H9 (cell line): ENCODE data around the gene NPHP4. TPM values are rescaled to one million over a fixed set of nuclear protein-coding genes. Genes with fewer than 3 reads are reported as not detected.

Experiments
- DNase-seq: peaks from one replicate; pipeline ENCODE4 v3.0.0-alpha.2; 2017
- H2AFZ ChIP-seq: one replicate; pipeline ENCODE4 v1.6.1; 2013; ENCODE audit warnings: mild to moderate bottlenecking, low read length, control low read depth, moderate library complexity
- H2AK5ac ChIP-seq: 2 replicates; pipeline ENCODE4 v1.6.1; 2013; ENCODE audit warnings: low read length, control low read depth, mixed read lengths; ENCODE audit not compliant: insufficient read length
- H2BK120ac ChIP-seq: one replicate; pipeline ENCODE4 v1.6.1; 2013; ENCODE audit warnings: low read depth, mild to moderate bottlenecking, low read length, control low read depth, inconsistent platforms; ENCODE audit not compliant: poor library complexity, severe bottlenecking
- H2BK12ac ChIP-seq: 2 replicates; pipeline ENCODE4 v1.6.1; 2013; ENCODE audit warnings: low read length, control low read depth, mixed read lengths, low read depth; ENCODE audit not compliant: insufficient read length
- H2BK15ac ChIP-seq: 2 replicates; pipeline ENCODE4 v1.6.1; 2013; ENCODE audit warnings: low read depth, low read length, control low read depth
- H2BK20ac ChIP-seq: one replicate; pipeline ENCODE4 v1.6.1; 2013; ENCODE audit warnings: low read depth, mild to moderate bottlenecking, low read length, control low read depth, inconsistent platforms; ENCODE audit not compliant: poor library complexity, severe bottlenecking
- H2BK5ac ChIP-seq: 2 replicates; pipeline ENCODE4 v1.6.1; 2013; ENCODE audit warnings: low read length, control low read depth, mixed read lengths; ENCODE audit not compliant: insufficient read length
- H3K14ac ChIP-seq: 2 replicates; pipeline ENCODE4 v1.6.1; 2013; ENCODE audit warnings: low read length, control low read depth; ENCODE audit not compliant: insufficient read depth
- H3K18ac ChIP-seq: 2 replicates; pipeline ENCODE4 v1.6.1; 2013; ENCODE audit warnings: low read depth, mild to moderate bottlenecking, mixed read lengths, low read length, control low read depth; ENCODE audit not compliant: insufficient read length
- H3K23ac ChIP-seq: 2 replicates; pipeline ENCODE4 v1.6.1; 2013; ENCODE audit warnings: low read length, control low read depth, mixed read lengths, low read depth; ENCODE audit not compliant: insufficient read length
- H3K23me2 ChIP-seq: 2 replicates; pipeline ENCODE4 v1.6.1; 2013; ENCODE audit warnings: low read depth, mild to moderate bottlenecking, mixed read lengths, low read length, control low read depth; ENCODE audit not compliant: insufficient read length, poor library complexity, severe bottlenecking
- H3K27ac ChIP-seq: 2 replicates; pipeline ENCODE4 v1.5.1; 2013; ENCODE audit warnings: low read length, control low read depth, mixed read lengths, low read depth; ENCODE audit not compliant: insufficient read length
- H3K27me3 ChIP-seq: 2 replicates; pipeline ENCODE4 v1.6.1; 2013; ENCODE audit warnings: low read length, control low read depth, inconsistent platforms; ENCODE audit not compliant: insufficient read depth
- H3K4ac ChIP-seq: 2 replicates; pipeline ENCODE4 v1.6.1; 2013; ENCODE audit warnings: low read depth, mild to moderate bottlenecking, control low read depth, inconsistent platforms, low read length, moderate library complexity
- H3K4me1 ChIP-seq: 2 replicates; pipeline ENCODE4 v1.6.1; 2013; ENCODE audit warnings: low read length, control low read depth, inconsistent platforms; ENCODE audit not compliant: insufficient read depth
- H3K4me2 ChIP-seq: 2 replicates; pipeline ENCODE4 v1.6.1; 2013; ENCODE audit warnings: low read length, control low read depth, mixed read lengths; ENCODE audit not compliant: insufficient read length, insufficient read depth
- H3K56ac ChIP-seq: 2 replicates; pipeline ENCODE4 v1.6.1; 2013; ENCODE audit warnings: low read depth, mild to moderate bottlenecking, mixed read lengths, low read length, control low read depth; ENCODE audit not compliant: insufficient read length
- H3K79me1 ChIP-seq: 2 replicates; pipeline ENCODE4 v1.6.1; 2013; ENCODE audit warnings: low read depth, mild to moderate bottlenecking, moderate library complexity, low read length, control low read depth, inconsistent platforms; ENCODE audit not compliant: insufficient read depth, poor library complexity, severe bottlenecking
- H3K79me2 ChIP-seq: 2 replicates; pipeline ENCODE4 v1.6.1; 2013; ENCODE audit warnings: low read length, control low read depth, inconsistent platforms; ENCODE audit not compliant: insufficient read depth
- H3K9ac ChIP-seq: 2 replicates; pipeline ENCODE4 v1.6.1; 2013; ENCODE audit warnings: low read length, control low read depth, mixed read lengths; ENCODE audit not compliant: insufficient read length; ENCODE audit errors: extremely low read depth
- H3K9me3 ChIP-seq: one replicate; pipeline ENCODE4 v1.6.1; 2013; ENCODE audit warnings: low read depth, low read length, inconsistent platforms; ENCODE audit not compliant: control insufficient read depth
- H3T11ph ChIP-seq: one replicate; pipeline ENCODE4 v1.6.1; 2013; ENCODE audit warnings: mild to moderate bottlenecking, low read length, control low read depth, inconsistent platforms
- H4K20me1 ChIP-seq: one replicate; pipeline ENCODE4 v1.6.1; 2013; ENCODE audit not compliant: control insufficient read depth, insufficient read length, insufficient read depth
- H4K5ac ChIP-seq: 2 replicates; pipeline ENCODE4 v1.6.1; 2013; ENCODE audit warnings: low read depth, mild to moderate bottlenecking, mixed read lengths, low read length, control low read depth; ENCODE audit not compliant: insufficient read length
- H4K8ac ChIP-seq: replicated peaks from 2 replicates; pipeline ENCODE4 v1.6.1; 2013; ENCODE audit warnings: low read length, control low read depth, mixed read lengths, low read depth; ENCODE audit not compliant: insufficient read length
- H4K91ac ChIP-seq: 2 replicates; pipeline ENCODE4 v1.6.1; 2013; ENCODE audit warnings: low read depth, mild to moderate bottlenecking, moderate library complexity, mixed read lengths, low read length, control low read depth; ENCODE audit not compliant: insufficient read length
- H3K27ac Mint-ChIP-seq, 3 experiments: 2 replicates in 2 of 3; 3 replicates in 1 of 3; pipeline ENCODE4 v1.8.0; 2020 to 2021; ENCODE audit warnings: mixed read lengths in 3 of 3, mild to moderate bottlenecking in 1 of 3, moderate library complexity in 1 of 3
- H3K27me3 Mint-ChIP-seq: 2 replicates; pipeline ENCODE4 v1.8.0; 2021; ENCODE audit warnings: low read depth, mild to moderate bottlenecking, moderate library complexity, mixed read lengths
- H3K36me3 Mint-ChIP-seq, 3 experiments: 2 replicates in 2 of 3; 3 replicates in 1 of 3; pipeline ENCODE4 v1.8.0; 2020 to 2021; ENCODE audit warnings: low read depth in 3 of 3, mixed read lengths in 3 of 3; ENCODE audit not compliant: insufficient read depth in 1 of 3
- H3K4me1 Mint-ChIP-seq, 2 experiments: 2 replicates each; pipeline ENCODE4 v1.8.0; 2020; ENCODE audit warnings: mixed read lengths in 2 of 2
- H3K4me3 Mint-ChIP-seq, 2 experiments: 2 replicates in 1 of 2; 3 replicates in 1 of 2; pipeline ENCODE4 v1.8.0; 2020 to 2021; ENCODE audit warnings: mild to moderate bottlenecking in 2 of 2, mixed read lengths in 2 of 2, moderate library complexity in 1 of 2
- H3K9me3 Mint-ChIP-seq, 2 experiments: 2 replicates in 1 of 2; 3 replicates in 1 of 2; pipeline ENCODE4 v1.8.0; 2020; ENCODE audit warnings: mild to moderate bottlenecking in 2 of 2, mixed read lengths in 2 of 2, moderate library complexity in 1 of 2
- WGBS: extraction: QIAGEN DNeasy Blood & Tissue Kit; methylation state at CpG from one replicate; pipeline ENCODE4 v1.1.7; 2013; ENCODE audit warnings: missing lambda C conversion rate, low lambda C conversion rate, mixed read lengths; ENCODE audit not compliant: insufficient read length; ENCODE audit errors: extremely low coverage; 5-methylcytosine and 5-hydroxymethylcytosine counted together
- total RNA-seq: library from RNA; stranded (reverse); gene quantifications from 2 replicates; pipeline ENCODE4 v1.2.1, GENCODE V29; 2021
- TF ChIP-seq, protein P1 (sequence below): fragments of 200-600 bp; sonication (generic); conservative IDR thresholded peaks from 3 replicates; pipeline ENCODE4 v1.8.0; 2021; ENCODE audit warnings: antibody characterized with exemption, mild to moderate bottlenecking

NPHP4 gene
- total RNA-seq, 1 experiment from 2014 or later = 17.6 TPM

DNA sequence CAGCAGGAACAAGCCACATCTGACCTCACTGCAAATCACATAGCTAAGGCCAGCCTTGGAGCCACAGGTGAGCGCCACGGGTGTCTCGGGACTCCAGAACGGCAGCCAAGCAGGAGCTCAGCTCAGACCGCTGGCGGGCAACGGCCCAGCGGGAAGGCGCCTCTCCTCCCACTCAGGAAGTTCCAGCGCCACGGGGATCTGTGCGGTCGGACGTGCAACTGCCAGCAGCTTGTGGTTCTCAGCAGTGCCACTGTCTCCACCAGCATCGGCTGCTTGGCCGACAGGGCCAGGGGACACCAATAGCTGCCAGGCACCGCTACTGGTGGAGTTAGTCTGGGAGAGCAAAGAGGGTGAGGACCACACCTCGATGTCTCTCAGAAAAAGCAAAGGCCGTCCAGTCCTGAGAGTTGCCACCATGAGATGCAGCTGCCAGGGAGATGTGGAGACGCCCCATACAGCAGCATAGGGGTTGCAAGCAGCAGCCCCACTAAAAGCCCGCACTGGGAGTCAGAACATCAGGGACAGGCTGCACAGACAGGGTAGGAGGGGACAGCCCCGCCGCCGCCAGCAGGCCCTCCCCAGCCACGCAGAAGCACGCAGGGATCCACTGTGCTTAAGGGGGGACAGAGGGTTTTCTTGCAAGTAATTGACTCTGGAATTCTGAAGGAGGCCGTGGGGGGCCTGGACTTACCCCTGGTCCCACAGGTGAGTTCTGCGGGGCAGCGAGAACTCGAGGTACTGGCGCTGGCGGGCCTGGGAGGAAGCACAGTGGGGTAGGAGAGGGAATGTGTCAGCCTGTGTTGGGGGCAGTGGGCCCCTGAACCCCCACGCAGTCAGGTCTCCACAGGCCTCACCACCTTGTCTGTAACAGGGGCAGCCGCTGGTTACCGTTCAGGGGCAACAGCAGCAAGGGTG, 83.5 kb downstream of the NPHP4 start:
- Mint-ChIP-seq H3K4me1 (peaks cover 14 to 15% of the 10 kb centered on the region in 2 experiments), H3K4me3 (no peak overlapping the region), H3K9me3 (no peaks in the 10 kb centered on the region), H3K27me3 (no peaks in the 10 kb centered on the region; the same call in 1 of the 2 replicates), H3K27ac (peak overlapping the region in 2 of 3 experiments; percentile 32 to 48; a peak in 2 of 7 replicates), H3K36me3 (peaks cover 0 to 12% (median 8%) of the 10 kb centered on the region in 3 experiments; a peak in 5 of 7 replicates)
- Histone ChIP-seq H2BK20ac (no peak overlapping the region), H2BK5ac (no peak overlapping the region), H3K4ac (no peak overlapping the region), H3K79me2 (no peaks in the 10 kb centered on the region), H4K20me1 (no peaks in the 10 kb centered on the region), H4K8ac (no peak overlapping the region), H3K9me3 (no peaks in the 10 kb centered on the region), H3K4me1 (no peaks in the 10 kb centered on the region), H3K9ac (no peak overlapping the region), H2BK120ac (no peak overlapping the region), H3K23ac (no peak overlapping the region), H3K23me2 (no peaks in the 10 kb centered on the region), H2BK12ac (no peak overlapping the region), H4K5ac (no peak overlapping the region), H3K27ac (no peak overlapping the region), H2AK5ac (no peak overlapping the region), H4K91ac (no peak overlapping the region), H3K18ac (no peak overlapping the region), H3K79me1 (no peaks in the 10 kb centered on the region), H2AFZ (no peak overlapping the region), H2BK15ac (no peak overlapping the region), H3K27me3 (no peaks in the 10 kb centered on the region), H3K56ac (no peak overlapping the region), H3K4me2 (no peak overlapping the region), H3T11ph (no peak overlapping the region), H3K14ac (no peak overlapping the region; the same call in 1 of the 2 replicates)
- TF ChIP-seq, protein P1, sequence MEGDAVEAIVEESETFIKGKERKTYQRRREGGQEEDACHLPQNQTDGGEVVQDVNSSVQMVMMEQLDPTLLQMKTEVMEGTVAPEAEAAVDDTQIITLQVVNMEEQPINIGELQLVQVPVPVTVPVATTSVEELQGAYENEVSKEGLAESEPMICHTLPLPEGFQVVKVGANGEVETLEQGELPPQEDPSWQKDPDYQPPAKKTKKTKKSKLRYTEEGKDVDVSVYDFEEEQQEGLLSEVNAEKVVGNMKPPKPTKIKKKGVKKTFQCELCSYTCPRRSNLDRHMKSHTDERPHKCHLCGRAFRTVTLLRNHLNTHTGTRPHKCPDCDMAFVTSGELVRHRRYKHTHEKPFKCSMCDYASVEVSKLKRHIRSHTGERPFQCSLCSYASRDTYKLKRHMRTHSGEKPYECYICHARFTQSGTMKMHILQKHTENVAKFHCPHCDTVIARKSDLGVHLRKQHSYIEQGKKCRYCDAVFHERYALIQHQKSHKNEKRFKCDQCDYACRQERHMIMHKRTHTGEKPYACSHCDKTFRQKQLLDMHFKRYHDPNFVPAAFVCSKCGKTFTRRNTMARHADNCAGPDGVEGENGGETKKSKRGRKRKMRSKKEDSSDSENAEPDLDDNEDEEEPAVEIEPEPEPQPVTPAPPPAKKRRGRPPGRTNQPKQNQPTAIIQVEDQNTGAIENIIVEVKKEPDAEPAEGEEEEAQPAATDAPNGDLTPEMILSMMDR = no peak
- WGBS = no CpG with 5 or more reads among the region's 35 CpGs
- DNase-seq = peak; percentile 22
